IPS DF 19.7 (cell line): ENCODE results near the gene CCDC85C.

Source experiments
- DNase-seq: peaks from one replicate; pipeline ENCODE4 v3.0.0-alpha.2; 2013; ENCODE audit warnings: low read depth, low spot score

Gene CCDC85C

GRCh38 chr14:99522934-99523703, 80.9 kb downstream of the CCDC85C start:
- no peak for DNase-seq

DNA sequence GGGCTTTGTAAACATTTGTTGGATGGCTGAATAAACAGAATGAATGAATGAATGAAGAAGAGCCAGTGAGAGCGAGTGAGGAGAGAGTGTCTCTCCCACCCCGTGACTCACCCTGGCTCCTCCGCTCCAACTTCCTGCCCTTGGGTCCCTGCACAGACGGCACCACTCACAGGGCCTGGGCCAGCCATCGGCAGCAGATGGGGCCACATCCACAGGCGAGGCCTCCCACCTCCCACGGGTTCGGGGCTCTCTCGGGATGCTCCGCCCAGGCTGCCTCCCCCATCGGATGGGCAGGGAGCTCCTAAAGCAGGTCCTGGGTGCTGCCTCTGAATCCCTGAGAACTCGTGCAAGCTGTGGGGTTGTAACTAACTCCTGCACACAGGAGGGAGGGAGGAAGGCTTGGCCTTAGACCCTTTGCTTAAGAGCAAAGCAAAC, 81.5 kb downstream of the CCDC85C start:
- DNase-seq = no peak

DNA sequence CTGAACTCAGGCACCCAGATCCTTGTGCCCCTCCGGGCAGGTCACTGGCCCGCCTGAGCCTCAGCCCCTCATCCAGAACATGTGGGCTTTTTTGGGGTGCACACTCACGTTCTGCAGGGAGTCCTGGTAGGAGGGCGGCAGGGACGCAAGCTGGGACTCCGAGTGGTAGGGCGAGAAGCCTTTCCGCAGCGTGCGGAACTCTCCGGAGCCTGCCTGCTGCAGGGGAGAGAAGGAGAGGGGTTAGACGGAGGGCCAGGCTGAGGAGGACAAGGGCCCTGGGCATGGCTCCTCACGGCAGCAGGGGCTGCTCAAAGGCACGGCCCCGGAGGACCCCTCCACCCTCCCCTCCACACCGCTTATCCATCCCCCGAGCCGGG, 82.0 kb downstream of the CCDC85C start:
- DNase-seq = no peak

- DNase-seq = no peak
These were observed 82.6 kb downstream of the CCDC85C start for GRCh38 chr14:99521176-99522024.

DNA sequence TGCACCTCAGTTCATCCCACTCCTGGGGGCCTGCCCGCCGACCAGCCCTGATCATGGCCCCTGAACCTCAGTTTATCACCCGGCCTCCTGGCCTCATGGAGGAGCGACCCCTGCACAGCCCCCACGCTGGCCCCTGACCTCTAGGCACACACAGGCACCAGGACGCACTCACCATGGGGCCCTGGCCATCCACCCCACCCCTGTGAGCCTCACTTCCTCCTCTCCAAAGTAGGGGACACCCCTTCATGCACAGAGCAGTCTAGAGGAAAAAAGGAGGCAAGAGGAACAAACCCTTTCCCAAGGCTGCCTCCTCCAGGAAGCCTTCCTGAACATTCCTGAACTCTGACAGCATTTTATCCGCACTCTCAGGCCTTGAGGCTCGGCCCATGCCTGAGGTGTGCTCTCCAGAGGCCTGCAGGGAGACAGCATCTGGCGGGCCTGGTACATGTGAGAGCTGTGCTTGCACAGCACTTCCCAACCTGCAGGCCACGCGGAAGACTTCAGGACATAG, 83.4 kb downstream of the CCDC85C start:
- DNase-seq = no peak

DNA sequence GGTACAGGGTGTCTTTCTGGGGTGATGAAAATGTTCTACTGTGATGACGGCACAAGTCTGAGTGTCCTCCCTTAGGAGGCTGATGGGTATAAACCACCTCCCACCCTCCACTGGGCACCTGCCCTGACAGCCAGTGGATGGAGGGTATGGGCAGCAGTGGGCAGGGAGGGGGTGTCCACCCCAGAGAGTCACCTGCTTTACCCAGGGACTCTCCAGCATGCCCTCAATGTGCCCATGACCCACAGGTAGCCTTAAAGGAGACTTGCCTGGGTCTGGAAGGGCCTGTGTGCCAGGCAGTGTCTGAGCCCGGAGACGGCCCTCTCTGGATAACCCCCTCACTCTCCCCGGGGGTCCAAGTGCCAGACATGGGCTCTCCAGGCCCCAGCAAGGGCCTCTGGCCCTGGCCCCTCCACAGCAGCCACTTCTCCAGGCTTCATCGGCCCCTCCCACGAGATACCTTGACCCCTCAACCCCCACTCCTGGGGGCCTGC, 84.0 kb downstream of the CCDC85C start:
- DNase-seq = no peak

GRCh38 chr14:99519347-99519881, 84.6 kb downstream of the CCDC85C start:
- no peak for DNase-seq

GRCh38 chr14:99518441-99519346, 85.3 kb downstream of the CCDC85C start:
- no peak for DNase-seq

GRCh38 chr14:99517643-99518381, 86.2 kb downstream of the CCDC85C start:
- no peak for DNase-seq

DNA sequence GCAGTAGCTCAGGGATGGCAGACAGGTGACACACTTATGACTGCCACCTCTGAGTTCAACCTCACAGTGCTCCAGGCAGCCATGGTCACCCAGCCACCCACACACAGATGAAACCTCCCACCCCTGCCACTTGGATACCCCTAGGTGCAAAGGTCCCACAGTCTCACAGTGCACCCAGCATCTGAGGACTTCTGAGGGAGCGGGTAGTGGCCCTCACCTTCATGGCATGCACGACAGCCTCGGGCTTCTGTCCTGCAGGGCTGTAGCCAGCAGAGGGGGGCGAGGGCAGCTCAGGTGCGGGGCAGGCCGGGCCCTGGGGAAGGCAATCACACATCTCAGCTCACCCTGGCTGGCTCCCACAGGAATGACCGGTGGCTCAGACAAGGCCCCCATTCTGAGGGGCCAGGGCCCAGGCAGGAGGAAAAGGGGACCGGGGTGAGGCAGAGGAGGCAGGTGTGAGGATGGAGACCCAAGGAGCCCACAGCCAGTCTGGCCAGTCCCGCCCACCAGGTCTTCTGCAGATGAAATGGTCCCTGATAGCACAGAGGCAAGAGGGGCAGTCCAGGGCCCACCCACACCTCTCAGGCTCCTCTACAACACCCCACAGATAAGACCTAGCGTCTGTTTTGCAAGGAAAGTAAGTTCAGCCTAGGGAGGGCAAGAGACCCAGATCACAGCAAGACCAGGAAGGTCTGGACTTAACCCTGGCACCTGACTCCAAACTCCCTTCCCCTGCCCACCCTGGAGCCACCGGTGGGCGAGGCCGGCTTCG, 87.0 kb downstream of the CCDC85C start:
- DNase-seq = no peak

- DNase-seq = no peak
These were observed 87.7 kb downstream of the CCDC85C start for GRCh38 chr14:99516156-99516870.

- DNase-seq = no peak
These were observed 88.5 kb downstream of the CCDC85C start for GRCh38 chr14:99515301-99516155.

GRCh38 chr14:99514552-99515300, 89.3 kb downstream of the CCDC85C start:
- DNase-seq = no peak

DNA sequence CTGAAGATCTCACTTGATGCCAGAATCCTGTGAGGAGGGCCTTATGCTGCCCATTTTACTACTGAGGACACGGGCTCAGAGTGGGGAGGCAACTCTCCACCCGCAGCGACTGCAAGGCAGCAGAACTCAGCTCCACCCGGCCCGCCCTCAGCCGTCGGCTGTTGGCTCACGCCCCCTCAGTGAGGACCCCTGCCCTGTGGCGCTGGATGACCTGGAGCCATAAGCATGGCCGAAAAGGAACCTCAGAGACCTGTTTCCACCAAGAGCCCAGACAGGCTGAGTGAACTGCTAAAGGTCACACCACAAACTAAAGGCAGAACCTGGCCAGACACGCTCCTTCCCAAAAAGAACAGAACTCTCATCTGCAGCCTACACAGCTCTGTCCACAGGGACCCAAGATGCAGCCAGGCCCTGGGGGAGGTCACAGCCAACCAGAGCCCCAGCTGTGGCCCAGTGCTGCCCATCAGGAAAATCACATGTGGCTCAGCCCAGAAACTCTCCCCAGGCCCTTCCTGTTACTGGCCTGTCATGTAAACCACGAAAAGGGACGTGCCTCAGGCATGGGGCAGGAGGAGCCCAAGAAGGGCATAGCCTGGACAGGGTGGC, 90.0 kb downstream of the CCDC85C start:
- no peak for DNase-seq

DNA sequence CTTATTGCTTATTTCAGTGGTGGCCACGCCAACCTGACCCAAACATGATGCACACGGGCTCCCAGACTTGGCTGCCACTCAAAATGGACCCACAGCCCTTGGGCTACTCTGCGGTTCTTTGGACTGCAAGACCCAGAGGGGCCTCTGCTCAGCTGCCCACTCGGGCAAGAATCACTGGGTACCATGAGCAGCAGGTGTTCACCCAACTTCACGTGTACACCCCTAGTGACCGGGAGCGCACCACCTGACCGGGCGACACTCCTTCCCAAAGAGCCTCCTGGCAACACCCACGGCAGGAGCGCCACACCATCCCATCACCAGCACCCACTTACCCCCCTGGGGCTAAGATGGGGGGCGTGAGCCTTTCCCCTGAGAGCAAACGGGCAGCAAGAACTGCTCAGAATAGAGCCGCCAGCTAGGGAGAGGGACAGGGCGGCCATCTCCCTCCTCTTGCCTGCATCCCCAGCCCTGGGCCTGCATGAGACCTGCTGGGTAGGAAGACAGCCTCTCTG, 90.8 kb downstream of the CCDC85C start:
- DNase-seq = no peak

- no peak for DNase-seq
These were observed 91.3 kb downstream of the CCDC85C start for GRCh38 chr14:99512571-99513182.
